ENCODE results near the gene KBTBD3. TPM values are rescaled to one million over a fixed set of nuclear protein-coding genes. Genes with fewer than 3 reads are reported as not detected.
"Not testable (repeated sequence)": the region's sequence is repeated elsewhere in the genome, so short reads cannot be mapped to it uniquely, and the experiment has no call there.

Gene KBTBD3
- polyA plus RNA-seq, 3 donors, result 10.0 to 11.7 (median 10.5) TPM

DNA sequence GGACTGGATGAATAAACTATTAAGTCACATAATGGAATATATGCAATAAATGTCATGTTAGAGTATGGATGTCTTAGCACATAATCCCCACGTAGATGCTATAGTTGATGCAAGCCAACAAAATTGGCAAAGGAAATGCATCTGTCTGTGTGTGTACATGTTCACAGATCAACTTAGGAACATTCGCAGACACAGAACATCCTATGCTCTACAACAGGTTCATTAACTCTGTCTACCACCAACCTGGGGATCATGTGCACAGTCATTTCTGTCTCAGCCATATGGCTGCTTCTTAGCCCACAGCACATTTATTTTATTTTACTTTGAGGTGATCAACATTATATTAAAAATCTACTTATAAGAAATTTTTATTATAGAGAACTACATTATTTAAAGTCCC lies 60.1 kb downstream of the KBTBD3 start:
- DNase-seq, result no peak

DNA sequence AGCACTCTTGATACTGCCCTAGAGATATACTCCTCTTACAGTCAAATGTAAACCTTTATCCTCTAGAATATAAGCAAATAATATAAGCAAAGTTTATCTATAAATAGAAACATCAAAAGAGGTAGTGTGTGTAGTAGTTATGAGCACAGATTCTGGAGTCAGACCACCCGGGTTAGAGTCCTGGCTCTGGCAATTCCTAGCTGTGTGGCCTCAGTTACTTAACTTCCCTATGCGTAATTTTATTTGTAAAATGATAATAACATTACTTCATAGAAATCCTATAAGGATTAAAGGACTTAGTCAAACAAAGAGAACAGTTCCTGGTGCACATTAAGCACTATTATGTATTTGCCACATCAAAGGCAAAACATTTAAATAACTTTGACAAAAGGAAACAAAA lies 62.1 kb downstream of the KBTBD3 start:
- no peak for DNase-seq

DNA sequence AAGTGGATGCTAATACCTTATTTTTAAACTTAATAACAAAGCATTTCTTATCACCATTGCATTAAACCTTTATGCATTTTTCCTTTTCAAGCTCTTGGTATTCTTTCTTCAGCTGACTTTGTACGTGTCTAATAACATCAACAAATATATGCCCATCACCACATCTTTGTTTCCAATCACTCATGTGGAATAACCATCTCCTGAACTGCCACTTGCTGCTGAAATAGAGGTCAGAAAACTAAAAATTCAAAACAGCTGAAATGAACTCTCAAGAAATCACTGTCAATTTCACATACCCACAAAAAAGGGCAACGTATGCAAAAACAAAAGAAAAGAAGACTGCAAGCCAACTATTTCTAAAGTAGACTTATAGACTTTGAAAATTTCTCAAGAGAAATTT lies 62.5 kb downstream of the KBTBD3 start:
- no peak for DNase-seq

DNA sequence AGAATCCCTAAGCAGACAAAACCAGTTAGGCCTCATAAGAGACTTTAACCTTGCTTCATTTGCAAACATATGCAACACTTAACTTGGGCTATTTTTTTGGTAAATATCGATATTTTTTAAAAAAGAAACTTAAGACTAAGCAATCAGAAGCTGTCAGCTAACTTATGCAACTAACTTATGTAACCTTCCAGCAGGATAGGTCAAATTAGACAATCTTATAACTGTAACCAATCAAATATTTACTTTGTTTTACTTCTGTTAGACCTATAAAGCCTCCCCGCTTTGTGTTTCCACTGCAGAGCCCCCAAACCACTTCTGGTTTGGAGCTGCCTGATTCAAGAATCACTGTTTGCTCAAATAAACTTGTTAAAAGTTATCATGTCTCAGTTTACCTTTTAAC lies 63.1 kb downstream of the KBTBD3 start:
- DNase-seq, result no peak

DNA sequence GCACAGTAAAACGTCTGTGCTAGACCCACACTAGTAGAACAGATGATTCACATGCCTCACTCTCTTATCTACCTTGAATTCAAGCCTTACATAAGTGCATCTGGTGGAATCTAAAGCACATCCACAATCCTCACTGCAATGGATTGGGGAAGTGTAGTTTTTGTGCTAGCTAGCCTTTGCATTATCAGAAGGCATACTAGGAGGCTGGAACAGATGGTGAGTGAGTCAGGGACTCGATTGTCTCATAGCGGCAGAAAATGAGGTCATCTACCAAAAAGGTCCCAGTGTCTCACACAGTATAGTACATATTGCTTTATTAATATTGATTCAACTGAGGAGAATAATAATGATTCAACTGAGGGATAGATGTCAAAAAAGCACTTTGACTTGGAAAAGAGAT lies 64.4 kb downstream of the KBTBD3 start:
- DNase-seq, result no peak

DNA sequence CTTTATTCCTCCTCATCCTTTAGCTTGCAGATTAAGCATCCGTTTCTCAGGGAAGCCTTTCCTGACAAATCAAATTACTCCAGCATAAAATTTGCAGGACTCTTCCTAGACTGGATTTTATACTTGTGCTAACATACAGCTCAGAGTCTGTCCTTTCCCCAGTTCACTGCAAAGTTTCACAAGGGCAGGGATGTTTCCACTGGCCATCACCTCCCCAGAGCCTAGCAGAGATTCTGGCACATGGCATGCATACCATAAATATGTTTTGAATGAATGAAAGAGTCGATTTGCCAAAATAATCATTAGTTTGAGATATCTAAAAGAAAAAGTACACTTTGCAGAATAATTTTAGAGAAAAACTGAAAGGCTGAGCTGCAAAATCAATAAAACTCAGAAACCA lies 65.7 kb downstream of the KBTBD3 start:
- DNase-seq, result no peak

DNA sequence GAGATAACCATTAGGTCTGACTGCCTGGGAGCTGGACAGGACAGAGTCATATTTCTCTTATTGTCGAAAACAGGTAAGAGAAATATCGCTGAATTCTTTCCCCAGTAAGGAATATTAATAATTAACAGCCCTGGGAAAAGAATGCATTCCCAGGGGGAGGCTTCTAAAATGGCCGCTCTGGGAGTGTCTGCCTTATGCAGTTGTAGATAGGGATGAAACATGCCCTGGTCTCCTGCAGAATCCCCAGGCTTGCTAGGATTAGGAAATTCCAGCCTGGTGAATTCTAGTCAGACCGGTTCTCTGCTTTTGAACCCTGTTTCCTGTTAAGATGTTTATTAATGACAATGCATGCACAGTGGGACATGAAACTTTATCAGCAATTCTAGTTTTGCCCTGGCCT lies 74.1 kb downstream of the KBTBD3 start:
- DNase-seq, result not testable (repeated sequence)

DNA sequence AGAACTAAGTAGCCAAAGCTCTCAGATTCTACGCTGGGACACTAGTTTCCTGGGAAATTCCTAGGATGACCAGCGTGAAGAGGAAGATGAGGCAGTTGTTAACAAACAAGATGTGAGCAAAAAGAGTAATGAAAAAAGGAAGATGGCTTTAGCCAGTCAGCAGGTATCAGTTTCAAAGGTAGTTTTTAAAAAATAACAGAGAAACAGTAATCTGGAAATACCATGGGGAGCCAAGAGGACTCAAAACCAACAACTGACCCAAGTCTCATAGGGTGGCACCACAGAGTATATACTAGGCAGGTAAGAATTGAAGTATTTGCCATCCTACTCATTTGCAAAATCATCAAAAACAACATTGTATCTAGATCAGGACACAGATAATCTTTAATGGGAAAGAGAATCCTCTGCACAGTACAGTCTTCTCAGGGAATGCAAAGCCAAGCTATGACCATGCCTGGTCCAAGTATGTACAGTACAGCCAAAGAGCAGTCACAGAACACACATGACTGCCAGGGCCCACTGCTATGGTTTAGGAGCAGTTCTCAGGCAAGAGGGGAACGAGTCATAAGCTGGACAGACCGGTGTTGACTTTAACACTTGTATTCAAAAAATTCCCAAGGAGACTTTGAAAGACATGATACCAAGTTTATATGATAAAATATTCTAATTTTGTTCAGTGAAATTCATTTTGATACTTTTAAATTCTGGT lies 75.7 kb downstream of the KBTBD3 start:
- DNase-seq, result no peak

Other genes starting within 250 kb of the KBTBD3 start
- 10 to 100 TPM; 29.8 to 33.5 (median 32.1) TPM for gene MSANTD4, start 55.1 kb downstream of the KBTBD3 start, polyA plus RNA-seq (ENCODE audit: insufficient read length in 3 of 3)
- 10 to 100 TPM; 71.0 to 81.5 (median 71.4) TPM for gene AASDHPPT, start 315 bp upstream of the KBTBD3 start, polyA plus RNA-seq (ENCODE audit: insufficient read length in 3 of 3)